Hepatocyte (in vitro differentiated cells): Measurements from ENCODE around the gene CPEB1. TPM values are rescaled to one million over a fixed set of nuclear protein-coding genes. Genes with fewer than 3 reads are reported as not detected.

ENCODE experiments used
- DNase-seq: peaks from one replicate; pipeline ENCODE4 v3.0.0-alpha.2; 2016; ENCODE audit warnings: low spot score
- H2AFZ ChIP-seq: fragments of 200-600 bp; sonication (generic); 2 replicates; pipeline ENCODE4 v1.6.0; 2016; ENCODE audit warnings: antibody characterized with exemption, mild to moderate bottlenecking
- H3K27ac ChIP-seq: fragments of 200-600 bp; sonication (generic); 2 replicates; pipeline ENCODE4 v1.5.1; 2016; ENCODE audit warnings: mild to moderate bottlenecking
- H3K27me3 ChIP-seq: fragments of 200-600 bp; sonication (generic); 2 replicates; pipeline ENCODE4 v1.6.1; 2016
- H3K36me3 ChIP-seq: fragments of 200-600 bp; sonication (generic); replicated peaks from 2 replicates; pipeline ENCODE4 v1.5.1; 2016; ENCODE audit warnings: low read depth; ENCODE audit not compliant: insufficient read depth
- H3K4me1 ChIP-seq: fragments of 200-600 bp; sonication (generic); 2 replicates; pipeline ENCODE4 v1.5.1; 2016; ENCODE audit warnings: mild to moderate bottlenecking, moderate library complexity; ENCODE audit not compliant: insufficient read depth
- H3K4me2 ChIP-seq: fragments of 200-600 bp; sonication (generic); 2 replicates; pipeline ENCODE4 v1.6.0; 2016
- H3K4me3 ChIP-seq: fragments of 200-600 bp; sonication (generic); 2 replicates; pipeline ENCODE4 v1.5.1; 2016; ENCODE audit warnings: mild to moderate bottlenecking
- H3K79me2 ChIP-seq: fragments of 200-600 bp; sonication (generic); 2 replicates; pipeline ENCODE4 v1.6.0; 2017; ENCODE audit warnings: mild to moderate bottlenecking
- H3K9me2 ChIP-seq: fragments of 200-600 bp; sonication (generic); replicated peaks from 2 replicates; pipeline ENCODE4 v1.6.0; 2017; ENCODE audit warnings: mild to moderate bottlenecking; ENCODE audit not compliant: insufficient read depth
- H3K9me3 ChIP-seq: fragments of 200-600 bp; sonication (generic); 2 replicates; pipeline ENCODE4 v1.5.1; 2016; ENCODE audit warnings: low read depth, mild to moderate bottlenecking
- H4K20me1 ChIP-seq: fragments of 200-600 bp; sonication (generic); 2 replicates; pipeline ENCODE4 v1.6.0; 2016; ENCODE audit warnings: mild to moderate bottlenecking; ENCODE audit not compliant: insufficient read depth, poor library complexity, severe bottlenecking
- EZH2 ChIP-seq: fragments of 200-600 bp; sonication (generic); IDR thresholded peaks from 2 replicates; pipeline ENCODE4 v1.6.1; 2016; ENCODE audit warnings: antibody characterized with exemption, mild to moderate bottlenecking, borderline replicate concordance
- EZH2phosphoT487 ChIP-seq: fragments of 200-600 bp; sonication (generic); IDR thresholded peaks from one replicate; pipeline ENCODE4 v1.6.1; 2018; ENCODE audit warnings: antibody characterized with exemption, mild to moderate bottlenecking, low read depth, moderate library complexity; ENCODE audit not compliant: unreplicated experiment, severe bottlenecking
- WGBS: methylation state at CpG from one replicate; pipeline ENCODE4 v1.1.6; 2016; ENCODE audit warnings: low lambda C conversion rate; ENCODE audit errors: missing lambda C conversion rate; 5-methylcytosine and 5-hydroxymethylcytosine counted together
- polyA plus RNA-seq: library from polyadenylated mRNA; unstranded; fragments of >200 nt; fragmentation: Nextera tagmentation; extraction: Ambion mirVana; gene quantifications from 2 replicates; pipeline ENCODE4 v1.2.1, GENCODE V29; 2016
- total RNA-seq: library from RNA; depleted of rRNA; stranded (reverse); fragments of >200 nt; gene quantifications from 2 replicates; pipeline ENCODE4 v1.2.3, GENCODE V29; 2014
- TF ChIP-seq, protein P1 (sequence below): fragments of 200-600 bp; sonication (generic); IDR thresholded peaks from 2 replicates; pipeline ENCODE4 v1.5.1; 2016; ENCODE audit warnings: antibody characterized with exemption, mild to moderate bottlenecking; ENCODE audit not compliant: poor library complexity

Gene CPEB1
- total RNA-seq = 0.87 and 1.6 TPM in 2 replicates
- polyA plus RNA-seq = 1.2 and 1.9 TPM in 2 replicates

DNA sequence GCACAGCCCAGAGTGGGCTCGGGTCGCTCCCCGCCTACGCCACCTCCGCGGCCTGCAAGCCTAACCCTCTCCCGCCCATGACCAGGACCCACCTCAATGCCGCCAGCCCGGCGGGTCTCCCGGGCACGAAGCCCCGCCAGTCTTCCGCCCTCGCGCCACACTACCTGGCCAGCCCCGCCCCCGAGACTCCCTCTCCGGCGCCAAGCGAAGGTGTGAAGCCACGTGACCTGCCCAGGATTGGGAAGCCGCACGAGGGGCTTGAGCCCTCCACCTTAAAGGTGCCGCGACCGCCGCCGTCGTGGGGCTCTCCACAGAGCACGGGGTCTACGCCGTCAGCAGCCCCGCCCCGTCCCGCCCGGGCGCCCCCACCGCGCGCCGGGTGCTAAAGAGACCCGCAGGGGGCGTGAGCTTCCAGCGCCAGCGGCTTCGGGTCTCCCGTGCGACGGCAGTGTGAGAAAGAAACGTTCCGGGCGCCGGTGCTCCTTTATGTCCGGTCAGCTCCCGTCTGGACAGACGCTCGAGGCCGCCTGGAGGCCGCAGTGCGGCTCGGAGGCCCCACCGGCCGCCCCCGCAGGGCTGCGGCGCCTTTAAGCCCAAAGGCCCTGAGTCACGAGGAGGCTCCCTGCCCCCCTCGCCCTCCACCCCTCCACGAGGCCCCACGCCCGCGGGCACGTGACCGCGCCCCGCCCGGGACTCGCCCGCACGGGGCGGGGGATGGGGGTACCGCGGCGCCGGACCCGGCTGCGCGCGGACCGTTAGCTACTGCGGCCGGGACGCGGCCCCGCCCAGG is at the start of gene CPEB1:
Gene CPEB1, minus strand, starts transcription at position 319 of the 790 bp plus-strand sequence. CDS start 18,904 bp downstream, outside the sequence.
- peak; percentile 68 for DNase-seq
- Histone ChIP-seq H3K27ac (no peak within 1 kb of the TSS), H3K9me3 (no peaks in the 10 kb centered on the region), H3K79me2 (no peaks in the 10 kb centered on the region), H3K4me1 (peaks cover 5% of the 10 kb centered on the region), H4K20me1 (no peaks in the 10 kb centered on the region), H3K4me2 (peak within 1 kb of the TSS; percentile 94), H3K27me3 (peaks cover 85% of the 10 kb centered on the region), H3K36me3 (no peaks in the 10 kb centered on the region), H3K4me3 (peak within 1 kb of the TSS; percentile 45), H2AFZ (peak within 1 kb of the TSS; percentile 81), H3K9me2 (no peaks in the 10 kb centered on the region)
- TF ChIP-seq EZH2phosphoT487 = no peak
- TF ChIP-seq, protein P1, sequence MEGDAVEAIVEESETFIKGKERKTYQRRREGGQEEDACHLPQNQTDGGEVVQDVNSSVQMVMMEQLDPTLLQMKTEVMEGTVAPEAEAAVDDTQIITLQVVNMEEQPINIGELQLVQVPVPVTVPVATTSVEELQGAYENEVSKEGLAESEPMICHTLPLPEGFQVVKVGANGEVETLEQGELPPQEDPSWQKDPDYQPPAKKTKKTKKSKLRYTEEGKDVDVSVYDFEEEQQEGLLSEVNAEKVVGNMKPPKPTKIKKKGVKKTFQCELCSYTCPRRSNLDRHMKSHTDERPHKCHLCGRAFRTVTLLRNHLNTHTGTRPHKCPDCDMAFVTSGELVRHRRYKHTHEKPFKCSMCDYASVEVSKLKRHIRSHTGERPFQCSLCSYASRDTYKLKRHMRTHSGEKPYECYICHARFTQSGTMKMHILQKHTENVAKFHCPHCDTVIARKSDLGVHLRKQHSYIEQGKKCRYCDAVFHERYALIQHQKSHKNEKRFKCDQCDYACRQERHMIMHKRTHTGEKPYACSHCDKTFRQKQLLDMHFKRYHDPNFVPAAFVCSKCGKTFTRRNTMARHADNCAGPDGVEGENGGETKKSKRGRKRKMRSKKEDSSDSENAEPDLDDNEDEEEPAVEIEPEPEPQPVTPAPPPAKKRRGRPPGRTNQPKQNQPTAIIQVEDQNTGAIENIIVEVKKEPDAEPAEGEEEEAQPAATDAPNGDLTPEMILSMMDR = peak; percentile 11
- WGBS = 13% methylated on average over 40 of the region's 96 CpGs

DNA sequence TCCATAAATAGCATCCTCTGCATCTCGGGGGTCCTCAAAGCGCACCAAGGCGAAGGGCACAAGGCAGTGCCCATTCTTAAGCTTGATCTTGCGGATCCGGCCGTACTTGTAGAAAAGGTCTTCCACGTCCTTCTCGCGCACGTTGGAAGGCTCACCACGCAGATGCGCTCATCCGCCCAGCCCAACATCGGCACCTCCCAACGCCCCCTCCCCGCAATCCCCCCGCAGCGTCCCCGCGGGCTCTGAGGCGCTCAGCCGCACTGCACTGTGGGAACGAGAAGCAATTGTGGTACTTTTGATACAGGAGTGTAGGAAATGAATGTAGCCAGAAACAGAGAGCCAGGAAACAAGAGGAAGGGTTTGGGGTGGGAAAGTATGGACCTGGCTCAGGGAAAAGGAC is 45.0 kb upstream of the CPEB1 start:
- Histone ChIP-seq H3K79me2 (no peaks in the 10 kb centered on the region), H3K36me3 (no peaks in the 10 kb centered on the region), H3K9me3 (no peaks in the 10 kb centered on the region), H3K27me3 (no peaks in the 10 kb centered on the region), H2AFZ (no peak overlapping the region), H3K27ac (no peak overlapping the region), H3K4me2 (no peak overlapping the region), H4K20me1 (no peaks in the 10 kb centered on the region), H3K9me2 (no peaks in the 10 kb centered on the region), H3K4me3 (no peak overlapping the region), H3K4me1 (no peaks in the 10 kb centered on the region)
- 97% methylated on average over 16 of the region's 23 CpGs for WGBS
- TF ChIP-seq, protein P1 = no peak
- no peak for TF ChIP-seq EZH2
- no peak for TF ChIP-seq EZH2phosphoT487
- no peak for DNase-seq

DNA sequence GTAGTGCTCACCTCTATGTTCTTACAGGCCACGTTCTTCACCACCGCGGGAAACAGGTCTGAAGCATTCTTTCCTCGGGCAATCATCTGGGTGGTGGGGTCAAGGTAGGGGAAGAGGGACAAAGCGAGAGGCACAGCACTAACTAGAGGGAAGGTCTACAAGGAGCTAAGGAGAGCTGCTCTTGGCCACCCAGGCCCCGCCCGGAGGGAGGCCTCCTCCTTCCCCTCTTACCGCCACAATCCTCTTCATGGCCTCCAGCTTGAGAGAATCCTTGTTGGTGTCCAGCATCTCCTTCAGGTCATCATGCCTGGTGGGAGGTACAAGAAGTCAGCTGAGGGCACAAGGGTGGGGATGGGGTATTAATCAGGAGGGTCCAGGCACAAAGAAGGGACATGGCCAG is 42.0 kb upstream of the CPEB1 start:
- H3K4me1 ChIP-seq = no peaks in the 10 kb centered on the region
- H3K36me3 ChIP-seq = no peaks in the 10 kb centered on the region
- no peaks in the 10 kb centered on the region for H3K9me2 ChIP-seq
- H3K27me3 ChIP-seq = peaks cover 9% of the 10 kb centered on the region
- 94% methylated on average over 8 of the region's 8 CpGs for WGBS
- no peak overlapping the region for H3K4me3 ChIP-seq
- no peak overlapping the region for H3K4me2 ChIP-seq
- TF ChIP-seq EZH2 (no peak), EZH2phosphoT487 (no peak)
- TF ChIP-seq, protein P1 = no peak
- no peak overlapping the region for H2AFZ ChIP-seq
- no peaks in the 10 kb centered on the region for H3K9me3 ChIP-seq
- H3K27ac ChIP-seq = no peak overlapping the region
- DNase-seq = no peak
- no peaks in the 10 kb centered on the region for H3K79me2 ChIP-seq
- no peaks in the 10 kb centered on the region for H4K20me1 ChIP-seq
